Heart left ventricle (tissue), 13 donors: ENCODE results near the gene LGSN.

ENCODE experiments used
- POLR2A ChIP-seq, 2 donors: fragments of 450-650 bp; IDR thresholded peaks; one replicate each; pipeline ENCODE4 v1.6.1; 2017; ENCODE audit warnings: antibody characterized with exemption in 2 of 2, mild to moderate bottlenecking in 2 of 2, moderate library complexity in 2 of 2
- TF ChIP-seq, protein P1 (sequence below), 12 donors: fragments of 200-600 bp; sonication (generic) in 4 of 12; IDR thresholded peaks; one replicate each; pipeline versions ENCODE4 v1.5.0 to v1.8.0; 2018 to 2022; ENCODE audit warnings: antibody characterized with exemption in 12 of 12, mild to moderate bottlenecking in 5 of 12
- donor health status: ischemic (EF 13 %, LVEDD 7.1; RV severe dilation, severe dysfunction).
- donor health status: DM: no; HTN: yes; CAD: no.
- donor health status: DM: no; HTN: no; CAD: no.
- donor health status: ischemic (EF 25% LVEDD 6.9; RV normal size, moderate dysfunction).
- donor health status: ischemic (EF 25% LVEDD 5.7; RV mildly dilated, moderate dysfunction).
- donor health status: ischemic (EF 35%, LVEDD 5.7; RV mildly dilated, moderate dysfunction).
- donor health status: nonischemic (EF 11% LVEDD 7.7; RV severe dilation, severe dysfunction).
- donor health status: DM: yes; HTN: yes; CAD: no.
- donor health status: PGD.
- donor health status: ischemic (EF 29% LVEDD 5.4; RV normal size, mild dysfunction).
- donor health status: nonischemic (EF 23%, LVEDD 6.1; RV moderate dilation, normal function).

- TF ChIP-seq POLR2A (IDR thresholded peaks at IDR 0.05): no peak
- TF ChIP-seq, protein P1, sequence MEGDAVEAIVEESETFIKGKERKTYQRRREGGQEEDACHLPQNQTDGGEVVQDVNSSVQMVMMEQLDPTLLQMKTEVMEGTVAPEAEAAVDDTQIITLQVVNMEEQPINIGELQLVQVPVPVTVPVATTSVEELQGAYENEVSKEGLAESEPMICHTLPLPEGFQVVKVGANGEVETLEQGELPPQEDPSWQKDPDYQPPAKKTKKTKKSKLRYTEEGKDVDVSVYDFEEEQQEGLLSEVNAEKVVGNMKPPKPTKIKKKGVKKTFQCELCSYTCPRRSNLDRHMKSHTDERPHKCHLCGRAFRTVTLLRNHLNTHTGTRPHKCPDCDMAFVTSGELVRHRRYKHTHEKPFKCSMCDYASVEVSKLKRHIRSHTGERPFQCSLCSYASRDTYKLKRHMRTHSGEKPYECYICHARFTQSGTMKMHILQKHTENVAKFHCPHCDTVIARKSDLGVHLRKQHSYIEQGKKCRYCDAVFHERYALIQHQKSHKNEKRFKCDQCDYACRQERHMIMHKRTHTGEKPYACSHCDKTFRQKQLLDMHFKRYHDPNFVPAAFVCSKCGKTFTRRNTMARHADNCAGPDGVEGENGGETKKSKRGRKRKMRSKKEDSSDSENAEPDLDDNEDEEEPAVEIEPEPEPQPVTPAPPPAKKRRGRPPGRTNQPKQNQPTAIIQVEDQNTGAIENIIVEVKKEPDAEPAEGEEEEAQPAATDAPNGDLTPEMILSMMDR (IDR thresholded peaks at IDR 0.05): no peak
Measured at GRCh38 chr6:63317641-63318040, 2.1 kb downstream of the LGSN start.
